Ascending aorta (tissue), 2 donors: ENCODE measurements around the gene SLC38A5. TPM values are rescaled to one million over a fixed set of nuclear protein-coding genes. Genes with fewer than 3 reads are reported as not detected.
A peak's percentile ranks its signal among the peaks of the same experiment; 100 is the strongest.

Experiments used
- DNase-seq, 2 donors: peaks; one replicate each; pipeline ENCODE4 v3.0.0-alpha.2; 2019; ENCODE audit warnings: low spot score in 2 of 2
- H3K27ac ChIP-seq, 2 donors: fragments of 200-600 bp; sonication (generic); one replicate each; pipeline ENCODE4 v1.5.1; 2016 to 2017; ENCODE audit warnings: mild to moderate bottlenecking in 1 of 2
- H3K27me3 ChIP-seq: fragments of 200-600 bp; sonication (generic); one replicate; pipeline ENCODE4 v1.5.1; 2017
- H3K36me3 ChIP-seq, 2 donors: fragments of 200-600 bp; sonication (generic); one replicate each; pipeline ENCODE4 v1.5.1; 2016
- H3K4me1 ChIP-seq, 2 donors: fragments of 200-600 bp; sonication (generic); one replicate each; pipeline ENCODE4 v1.5.1; 2016 to 2017; ENCODE audit warnings: mild to moderate bottlenecking in 1 of 2
- H3K4me3 ChIP-seq, 2 donors: fragments of 200-600 bp; sonication (generic); one replicate each; pipeline ENCODE4 v1.5.1; 2016 to 2017; ENCODE audit warnings: mild to moderate bottlenecking in 1 of 2
- H3K9me3 ChIP-seq, 2 donors: fragments of 200-600 bp; sonication (generic); one replicate each; pipeline ENCODE4 v1.5.1; 2016
- intact Hi-C: fragments of 100-400 bp; cut with DNase I; formaldehyde crosslinking; loops from one replicate; pipeline ENCODE4 v1.15.1; 2023
- total RNA-seq: library from RNA; depleted of rRNA; stranded (reverse); fragments of >200 nt; gene quantifications from one replicate; pipeline ENCODE4 v1.1.0, GENCODE V29; 2016
- TF ChIP-seq, protein P1 (sequence below), 3 experiments: fragments of 200-600 bp in 2 of 3; fragments of 450-650 bp in 1 of 3; sonication (generic) in 2 of 3; IDR thresholded peaks; one replicate each; pipeline ENCODE4 v1.5.1; 2016 to 2019; ENCODE audit warnings: antibody characterized with exemption in 3 of 3, mild to moderate bottlenecking in 1 of 3, moderate library complexity in 1 of 3

SLC38A5 gene
- total RNA-seq, 1 donor from 2014 or later, result 39.6 TPM

- no peaks in the 10 kb centered on the region for H3K36me3 ChIP-seq
- H3K27me3 ChIP-seq, result no peaks in the 10 kb centered on the region
- no peak for DNase-seq
- no peaks in the 10 kb centered on the region for H3K9me3 ChIP-seq
- no peaks in the 10 kb centered on the region for H3K4me1 ChIP-seq
- TF ChIP-seq, protein P1, sequence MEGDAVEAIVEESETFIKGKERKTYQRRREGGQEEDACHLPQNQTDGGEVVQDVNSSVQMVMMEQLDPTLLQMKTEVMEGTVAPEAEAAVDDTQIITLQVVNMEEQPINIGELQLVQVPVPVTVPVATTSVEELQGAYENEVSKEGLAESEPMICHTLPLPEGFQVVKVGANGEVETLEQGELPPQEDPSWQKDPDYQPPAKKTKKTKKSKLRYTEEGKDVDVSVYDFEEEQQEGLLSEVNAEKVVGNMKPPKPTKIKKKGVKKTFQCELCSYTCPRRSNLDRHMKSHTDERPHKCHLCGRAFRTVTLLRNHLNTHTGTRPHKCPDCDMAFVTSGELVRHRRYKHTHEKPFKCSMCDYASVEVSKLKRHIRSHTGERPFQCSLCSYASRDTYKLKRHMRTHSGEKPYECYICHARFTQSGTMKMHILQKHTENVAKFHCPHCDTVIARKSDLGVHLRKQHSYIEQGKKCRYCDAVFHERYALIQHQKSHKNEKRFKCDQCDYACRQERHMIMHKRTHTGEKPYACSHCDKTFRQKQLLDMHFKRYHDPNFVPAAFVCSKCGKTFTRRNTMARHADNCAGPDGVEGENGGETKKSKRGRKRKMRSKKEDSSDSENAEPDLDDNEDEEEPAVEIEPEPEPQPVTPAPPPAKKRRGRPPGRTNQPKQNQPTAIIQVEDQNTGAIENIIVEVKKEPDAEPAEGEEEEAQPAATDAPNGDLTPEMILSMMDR (IDR thresholded peaks at IDR 0.05), result no peak
- intact Hi-C loops, result no loop called here
- no peak overlapping the region for H3K27ac ChIP-seq
- no peak overlapping the region for H3K4me3 ChIP-seq
These were observed 8.2 kb downstream of the SLC38A5 start for GRCh38 chrX:48461830-48462229.

GRCh38 chrX:48460606-48461005 lies 9.5 kb downstream of the SLC38A5 start:
- H3K27ac ChIP-seq, result no peak overlapping the region
- intact Hi-C loops, result no loop called here
- H3K4me3 ChIP-seq, result no peak overlapping the region
- DNase-seq, result peak in 1 of 2 donors; percentile 18
- TF ChIP-seq, protein P1 (IDR thresholded peaks at IDR 0.05), result no peak
- H3K36me3 ChIP-seq, result no peaks in the 10 kb centered on the region
- no peaks in the 10 kb centered on the region for H3K9me3 ChIP-seq
- H3K4me1 ChIP-seq, result no peaks in the 10 kb centered on the region
- no peaks in the 10 kb centered on the region for H3K27me3 ChIP-seq

DNA sequence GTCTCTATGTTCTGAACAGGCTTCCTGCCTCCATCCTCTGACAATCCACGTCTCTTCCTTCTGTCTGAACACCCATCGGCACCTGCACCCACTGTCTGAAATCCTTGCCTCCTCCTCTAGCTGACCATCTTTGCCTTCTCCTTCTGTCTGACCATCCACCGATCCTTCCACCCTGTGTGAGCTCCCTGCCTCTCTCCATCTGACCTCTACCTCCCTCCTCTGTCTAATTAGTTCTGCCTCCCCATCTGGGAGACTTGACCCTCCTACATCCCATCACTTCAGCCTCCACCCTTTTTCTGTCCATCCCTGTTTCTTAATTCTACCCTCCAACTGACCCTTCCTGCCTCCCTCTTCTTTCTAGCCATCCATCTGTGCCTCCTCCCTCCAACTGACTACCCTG lies 10.0 kb downstream of the SLC38A5 start:
- DNase-seq, result no peak
- Histone ChIP-seq H3K9me3 (no peaks in the 10 kb centered on the region), H3K4me1 (no peaks in the 10 kb centered on the region), H3K36me3 (no peaks in the 10 kb centered on the region), H3K27ac (no peak overlapping the region), H3K4me3 (no peak overlapping the region), H3K27me3 (no peaks in the 10 kb centered on the region)
- TF ChIP-seq, protein P1 (IDR thresholded peaks at IDR 0.05), result no peak
- intact Hi-C loops, result no loop called here

DNA sequence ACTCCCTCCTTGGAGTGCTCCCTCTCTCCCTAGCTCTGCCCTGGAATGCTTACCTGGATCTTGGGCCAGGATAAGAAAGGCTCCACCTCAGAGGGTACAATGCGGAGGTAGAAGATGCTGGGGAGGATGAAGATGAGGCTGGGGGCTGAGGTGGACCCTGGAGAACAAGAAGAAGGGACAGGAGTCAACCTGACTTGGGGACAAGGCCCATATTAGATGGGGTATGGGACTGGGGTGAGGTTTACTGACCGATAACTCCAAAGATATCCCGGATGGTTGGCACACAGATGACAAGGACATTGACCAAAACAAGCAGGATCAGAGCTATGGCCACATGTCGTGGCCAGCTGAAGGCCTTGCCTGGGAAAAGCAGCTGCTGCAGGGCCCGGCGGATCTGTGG lies 10.6 kb downstream of the SLC38A5 start:
- Histone ChIP-seq H3K27ac (no peak overlapping the region), H3K4me3 (no peak overlapping the region), H3K27me3 (no peaks in the 10 kb centered on the region), H3K36me3 (no peaks in the 10 kb centered on the region), H3K9me3 (no peaks in the 10 kb centered on the region), H3K4me1 (no peaks in the 10 kb centered on the region)
- intact Hi-C loops, result no loop called here
- no peak for DNase-seq
- TF ChIP-seq, protein P1 (IDR thresholded peaks at IDR 0.05), result no peak

DNA sequence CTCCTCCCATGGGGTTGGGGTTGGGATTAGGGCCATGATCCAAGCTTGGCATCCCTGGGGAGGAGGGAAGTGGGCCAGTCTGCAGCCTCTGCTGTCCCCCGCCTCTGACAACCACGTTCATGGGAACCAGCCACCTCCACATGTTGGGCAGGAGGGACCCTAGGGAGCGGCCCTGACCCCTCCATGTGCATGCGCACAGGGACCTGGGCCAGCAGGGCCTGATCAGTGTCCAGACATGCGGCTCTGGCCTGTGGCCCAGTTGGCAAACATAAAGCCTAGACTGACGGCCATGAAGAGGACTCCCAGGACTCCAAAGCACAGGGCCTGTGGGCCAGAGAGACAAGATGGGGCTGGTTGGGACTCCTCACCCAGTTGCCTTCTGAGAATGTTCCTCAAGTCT lies 11.3 kb downstream of the SLC38A5 start:
- Histone ChIP-seq H3K27ac (no peak overlapping the region), H3K4me3 (no peak overlapping the region), H3K4me1 (no peaks in the 10 kb centered on the region), H3K27me3 (no peaks in the 10 kb centered on the region), H3K9me3 (no peaks in the 10 kb centered on the region), H3K36me3 (no peaks in the 10 kb centered on the region)
- intact Hi-C loops, result no loop called here
- TF ChIP-seq, protein P1 (IDR thresholded peaks at IDR 0.05), result no peak
- no peak for DNase-seq
